Uterus (tissue), 4 donors: ENCODE measurements around the gene DYNC1H1. TPM values are rescaled to one million over a fixed set of nuclear protein-coding genes. Genes with fewer than 3 reads are reported as not detected.

ENCODE experiments used
- DNase-seq, 2 donors: peaks; one replicate each; pipeline ENCODE4 v3.0.0-alpha.2; 2019 to 2020
- H3K27ac ChIP-seq, 2 donors: fragments of 200-600 bp; sonication (generic); 1 replicate in 1 of 2; 2 replicates in 1 of 2; pipeline ENCODE4 v1.5.1; 2016 to 2018
- H3K27me3 ChIP-seq, 2 donors: fragments of 200-600 bp; sonication (generic); one replicate each; pipeline ENCODE4 v1.5.1; 2018 to 2019; ENCODE audit warnings: control low read depth in 1 of 2
- H3K36me3 ChIP-seq, 2 donors: fragments of 200-600 bp; sonication (generic); one replicate each; pipeline ENCODE4 v1.5.1; 2019; ENCODE audit warnings: control low read depth in 1 of 2
- H3K4me1 ChIP-seq, 2 donors: fragments of 200-600 bp; sonication (generic); one replicate each; pipeline ENCODE4 v1.5.1; 2018 to 2019; ENCODE audit warnings: control low read depth in 1 of 2
- H3K4me3 ChIP-seq, 2 donors: fragments of 200-600 bp; sonication (generic); 1 replicate in 1 of 2; 2 replicates in 1 of 2; pipeline ENCODE4 v1.5.1; 2018 to 2019; ENCODE audit warnings: mild to moderate bottlenecking in 1 of 2
- H3K9me3 ChIP-seq, 2 donors: fragments of 200-600 bp; sonication (generic); one replicate each; pipeline ENCODE4 v1.5.1; 2019; ENCODE audit warnings: control low read depth in 1 of 2
- CTCF ChIP-seq, 4 experiments: fragments of 200-600 bp in 2 of 4; fragments of 450-650 bp in 2 of 4; sonication (generic) in 2 of 4; IDR thresholded peaks; one replicate each; pipeline ENCODE4 v1.5.1; 2016 to 2019; ENCODE audit warnings: antibody characterized with exemption in 4 of 4, mild to moderate bottlenecking in 2 of 4, moderate library complexity in 1 of 4
- POLR2A ChIP-seq, 2 donors: fragments of 450-650 bp; IDR thresholded peaks; one replicate each; pipeline ENCODE4 v1.6.1; 2016; ENCODE audit warnings: antibody characterized with exemption in 2 of 2, mild to moderate bottlenecking in 1 of 2, moderate library complexity in 1 of 2
- intact Hi-C: fragments of 100-400 bp; cut with DNase I; formaldehyde crosslinking; loops from one replicate; pipeline ENCODE4 v1.15.1; 2023; ENCODE audit warnings: low total_unique reads
- total RNA-seq, 4 donors: library from RNA; depleted of rRNA in 3 of 4; stranded (reverse); fragments of >200 nt in 3 of 4; gene quantifications; one replicate each; pipeline versions ENCODE4 v1.1.0 to v1.2.4, GENCODE V29; 2014 to 2023
- donor health status: DM: yes; HTN: yes; CAD: no.

DYNC1H1 gene
- total RNA-seq, 4 donors from 2014 or later: 251 to 634 (median 479) TPM

DNA sequence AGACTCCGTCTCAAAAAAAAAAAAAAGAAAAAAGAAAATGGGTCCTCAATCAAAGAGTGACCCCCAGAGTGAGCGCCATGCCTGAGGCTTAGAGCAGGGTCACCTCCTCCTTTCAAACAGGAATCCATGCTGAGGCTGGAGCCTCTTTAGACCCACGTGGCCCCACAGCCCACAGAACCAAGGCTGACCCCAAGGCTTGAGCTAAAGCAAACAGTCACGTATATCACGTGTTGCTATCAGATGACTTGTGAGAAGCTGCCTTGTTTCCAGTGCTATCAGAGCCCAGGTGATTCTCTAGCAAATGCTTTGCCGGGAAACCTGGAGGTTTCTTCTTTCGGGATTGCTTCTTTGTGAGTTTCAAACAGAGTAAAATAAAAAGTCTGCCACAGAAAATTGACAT is 31.7 kb upstream of the DYNC1H1 start:
- intact Hi-C loops: no loop called here
- no peaks in the 10 kb centered on the region for H3K9me3 ChIP-seq
- H3K4me3 ChIP-seq: no peak overlapping the region
- no peaks in the 10 kb centered on the region for H3K36me3 ChIP-seq
- no peak overlapping the region for H3K27ac ChIP-seq
- no peaks in the 10 kb centered on the region for H3K27me3 ChIP-seq
- DNase-seq: no peak
- no peaks in the 10 kb centered on the region for H3K4me1 ChIP-seq
- no peak for TF ChIP-seq POLR2A (IDR thresholded peaks at IDR 0.05)
- no peak for TF ChIP-seq CTCF (IDR thresholded peaks at IDR 0.05)

- H3K36me3 ChIP-seq: no peaks in the 10 kb centered on the region
- intact Hi-C loops: no loop called here
- no peak for TF ChIP-seq CTCF (IDR thresholded peaks at IDR 0.05)
- no peak for TF ChIP-seq POLR2A (IDR thresholded peaks at IDR 0.05)
- H3K9me3 ChIP-seq: no peaks in the 10 kb centered on the region
- no peak for DNase-seq
- no peak overlapping the region for H3K27ac ChIP-seq
- H3K4me3 ChIP-seq: no peak overlapping the region
- H3K4me1 ChIP-seq: no peaks in the 10 kb centered on the region
- H3K27me3 ChIP-seq: no peaks in the 10 kb centered on the region
These were observed 31.2 kb upstream of the DYNC1H1 start for GRCh38 chr14:101933209-101933608.

DNA sequence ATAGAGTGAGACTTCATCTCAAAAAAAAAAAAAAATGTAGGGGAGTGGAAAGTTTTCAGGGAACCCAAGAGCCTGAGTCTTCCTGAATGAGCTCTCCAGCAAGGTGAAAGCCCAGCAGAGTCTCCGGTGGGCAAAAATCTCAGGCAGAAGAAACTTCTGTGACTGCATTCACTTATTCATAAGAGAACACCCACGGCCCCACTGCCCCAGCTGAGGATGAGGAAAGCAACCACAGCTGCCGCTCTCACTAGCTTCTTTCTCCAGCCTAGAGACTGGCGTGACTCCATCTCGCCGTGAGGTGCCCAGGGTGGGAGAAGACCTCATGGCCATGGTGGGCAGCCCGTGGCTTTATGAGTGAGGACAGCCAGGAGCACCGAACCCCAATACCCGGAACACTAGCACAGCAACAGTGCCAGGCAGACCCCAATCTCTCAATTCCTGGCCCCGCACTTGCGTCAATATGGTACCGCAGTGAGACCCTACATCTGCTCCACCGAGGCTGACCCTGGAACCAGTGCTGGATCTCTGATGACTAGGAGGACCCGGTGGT is 29.7 kb upstream of the DYNC1H1 start:
- Histone ChIP-seq H3K27ac (no peak overlapping the region), H3K9me3 (no peaks in the 10 kb centered on the region), H3K36me3 (no peaks in the 10 kb centered on the region), H3K4me1 (no peaks in the 10 kb centered on the region), H3K27me3 (no peaks in the 10 kb centered on the region), H3K4me3 (no peak overlapping the region)
- TF ChIP-seq CTCF (IDR thresholded peaks at IDR 0.05) (no peak), POLR2A (IDR thresholded peaks at IDR 0.05) (no peak)
- DNase-seq: no peak
- intact Hi-C loops: no loop called here

GRCh38 chr14:101937926-101938767 is 26.2 kb upstream of the DYNC1H1 start:
- no peaks in the 10 kb centered on the region for H3K27me3 ChIP-seq
- no peak for DNase-seq
- no peak overlapping the region for H3K4me3 ChIP-seq
- H3K27ac ChIP-seq: no peak overlapping the region
- no peaks in the 10 kb centered on the region for H3K4me1 ChIP-seq
- no peaks in the 10 kb centered on the region for H3K36me3 ChIP-seq
- intact Hi-C loops: no loop called here
- TF ChIP-seq CTCF (IDR thresholded peaks at IDR 0.05) (no peak), POLR2A (IDR thresholded peaks at IDR 0.05) (no peak)
- H3K9me3 ChIP-seq: no peaks in the 10 kb centered on the region

GRCh38 chr14:101939646-101940170 is 24.7 kb upstream of the DYNC1H1 start:
- H3K4me3 ChIP-seq: no peak overlapping the region
- no peaks in the 10 kb centered on the region for H3K4me1 ChIP-seq
- H3K9me3 ChIP-seq: no peaks in the 10 kb centered on the region
- no peaks in the 10 kb centered on the region for H3K36me3 ChIP-seq
- DNase-seq: no peak
- H3K27me3 ChIP-seq: no peaks in the 10 kb centered on the region
- TF ChIP-seq CTCF (IDR thresholded peaks at IDR 0.05): no peak
- TF ChIP-seq POLR2A (IDR thresholded peaks at IDR 0.05): no peak
- intact Hi-C loops: no loop called here
- H3K27ac ChIP-seq: no peak overlapping the region
